Mesothelial cell of epicardium (in vitro differentiated cells): ENCODE results near the gene PPIF. TPM values are rescaled to one million over a fixed set of nuclear protein-coding genes. Genes with fewer than 3 reads are reported as not detected.

Source experiments
- DNase-seq, 2 experiments: peaks; one replicate each; pipeline ENCODE4 v3.0.0; 2021; ENCODE audit warnings: low spot score in 2 of 2; ENCODE audit not compliant: unreplicated experiment in 2 of 2
- H3K27ac Mint-ChIP-seq: 2 replicates; pipeline ENCODE4 v1.8.0; 2021; ENCODE audit warnings: mixed read lengths
- H3K27me3 Mint-ChIP-seq: 2 replicates; pipeline ENCODE4 v1.8.0; 2021; ENCODE audit warnings: low read depth, mixed read lengths
- H3K36me3 Mint-ChIP-seq: 2 replicates; pipeline ENCODE4 v1.8.0; 2021; ENCODE audit warnings: mixed read lengths
- H3K4me1 Mint-ChIP-seq: 2 replicates; pipeline ENCODE4 v1.8.0; 2021; ENCODE audit warnings: mixed read lengths
- H3K4me3 Mint-ChIP-seq: 2 replicates; pipeline ENCODE4 v1.8.0; 2021; ENCODE audit warnings: mild to moderate bottlenecking, moderate library complexity, mixed read lengths
- H3K9me3 Mint-ChIP-seq: 2 replicates; pipeline ENCODE4 v1.8.0; 2021; ENCODE audit warnings: mixed read lengths
- CTCF ChIP-seq: fragments of 200-600 bp; sonication (generic); IDR thresholded peaks from one replicate; pipeline ENCODE4 v1.5.0; 2021; ENCODE audit warnings: antibody characterized with exemption; ENCODE audit not compliant: unreplicated experiment
- total RNA-seq: library from RNA; stranded (reverse); gene quantifications from 3 replicates; pipeline ENCODE4 v1.2.1, GENCODE V29; 2021

Gene PPIF
- total RNA-seq, 1 donor from 2014 or later, result 35.1 TPM

- no peak for TF ChIP-seq CTCF
- H3K4me3 Mint-ChIP-seq, result no peak overlapping the region
- no peaks in the 10 kb centered on the region for H3K36me3 Mint-ChIP-seq
- H3K4me1 Mint-ChIP-seq, result peaks cover 10% of the 10 kb centered on the region
- no peaks in the 10 kb centered on the region for H3K9me3 Mint-ChIP-seq
- no peak for DNase-seq
- H3K27me3 Mint-ChIP-seq, result no peaks in the 10 kb centered on the region
- peak overlapping the region; percentile 89 for H3K27ac Mint-ChIP-seq
Measured at GRCh38 chr10:79380946-79381721, 33.9 kb downstream of the PPIF start.

DNA sequence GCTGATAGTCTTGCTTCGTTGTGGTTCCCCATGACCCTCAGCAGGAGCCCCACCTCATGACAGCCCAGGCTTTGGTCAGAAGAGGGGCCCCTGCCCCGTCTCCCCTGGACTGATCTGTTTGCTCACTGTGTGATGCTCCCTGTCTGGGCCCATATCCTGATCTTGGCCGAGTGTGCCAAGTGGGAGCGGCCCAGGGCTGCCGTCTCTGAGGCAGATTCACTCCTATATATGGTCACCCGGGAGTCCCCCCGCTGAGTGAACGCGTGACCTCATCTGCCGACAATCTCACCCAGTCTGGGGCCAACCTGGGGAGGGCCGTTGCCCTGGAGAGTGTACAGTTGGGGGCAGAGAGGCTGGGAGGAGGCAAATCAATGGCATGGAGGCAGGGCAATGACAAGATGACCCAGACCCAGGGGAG lies 34.5 kb downstream of the PPIF start:
- Mint-ChIP-seq H3K27me3 (no peaks in the 10 kb centered on the region), H3K4me1 (peaks cover 10% of the 10 kb centered on the region), H3K9me3 (no peaks in the 10 kb centered on the region), H3K36me3 (no peaks in the 10 kb centered on the region), H3K4me3 (no peak overlapping the region), H3K27ac (peak overlapping the region; percentile 89)
- no peak for TF ChIP-seq CTCF
- peak in 1 of 2 experiments; percentile 57 for DNase-seq

- Mint-ChIP-seq H3K36me3 (no peaks in the 10 kb centered on the region), H3K9me3 (no peaks in the 10 kb centered on the region), H3K4me3 (no peak overlapping the region), H3K27me3 (no peaks in the 10 kb centered on the region), H3K27ac (peak overlapping the region; percentile 89), H3K4me1 (peaks cover 10% of the 10 kb centered on the region)
- DNase-seq, result peak in 1 of 2 experiments; percentile 37
- TF ChIP-seq CTCF, result no peak
Measured at GRCh38 chr10:79382491-79382941, 35.2 kb downstream of the PPIF start.

GRCh38 chr10:79383974-79384606 lies 36.8 kb downstream of the PPIF start:
- Mint-ChIP-seq H3K27me3 (no peaks in the 10 kb centered on the region), H3K9me3 (no peaks in the 10 kb centered on the region), H3K4me3 (no peak overlapping the region), H3K36me3 (no peaks in the 10 kb centered on the region), H3K27ac (no peak overlapping the region), H3K4me1 (peaks cover 10% of the 10 kb centered on the region)
- no peak for TF ChIP-seq CTCF
- DNase-seq, result peak in 1 of 2 experiments; percentile 10

- Mint-ChIP-seq H3K4me3 (no peak overlapping the region), H3K4me1 (peaks cover 10% of the 10 kb centered on the region), H3K9me3 (no peaks in the 10 kb centered on the region), H3K27ac (peak overlapping the region; percentile 24), H3K27me3 (no peaks in the 10 kb centered on the region), H3K36me3 (no peaks in the 10 kb centered on the region)
- no peak for TF ChIP-seq CTCF
- no peak for DNase-seq
Measured at GRCh38 chr10:79384773-79385391, 37.6 kb downstream of the PPIF start.
